Activated CD4-positive, alpha-beta T cell treated with anti-CD3 and anti-CD28 coated beads, Interleukin-2, amount 50 U/mL, for 1 hour (primary cell): ENCODE data around the gene AURKAIP1.

Source experiments
- DNase-seq: peaks from one replicate; pipeline ENCODE4 v3.0.0-alpha.2; 2020

Gene AURKAIP1

DNA sequence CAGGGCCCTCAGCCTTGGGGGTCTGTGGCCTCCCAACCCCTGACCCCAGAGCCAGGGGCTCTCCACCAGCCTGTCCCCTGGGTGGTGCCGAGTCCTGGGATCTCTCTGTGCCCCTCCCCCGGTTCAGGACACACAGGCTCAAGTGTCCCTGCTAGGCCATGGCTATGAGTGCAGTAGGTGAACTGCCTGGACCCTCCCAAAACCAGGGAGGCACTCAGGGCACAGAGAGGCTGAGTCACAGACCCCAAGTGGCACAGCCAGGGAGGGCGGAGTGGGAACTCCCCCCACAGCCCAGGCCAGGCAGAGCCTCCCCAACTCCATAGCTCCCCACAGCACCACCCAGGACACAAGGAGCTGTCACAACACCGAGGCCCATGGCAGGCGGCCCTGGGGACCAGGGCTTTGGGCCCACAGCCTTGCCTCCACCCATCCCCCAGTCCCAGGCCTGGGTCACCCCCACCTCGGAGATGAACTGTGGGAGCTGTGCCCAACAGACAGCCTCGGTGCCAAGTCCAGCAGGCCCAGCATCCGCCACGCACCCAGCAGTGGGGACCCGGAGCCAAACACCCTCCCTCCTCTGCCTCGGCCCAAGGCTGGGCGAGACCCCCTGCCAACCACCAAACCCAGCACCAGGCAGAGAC is 29.0 kb downstream of the AURKAIP1 start:
- DNase-seq = no peak

GRCh38 chr1:1345384-1345783 is 29.6 kb downstream of the AURKAIP1 start:
- DNase-seq = no peak

DNA sequence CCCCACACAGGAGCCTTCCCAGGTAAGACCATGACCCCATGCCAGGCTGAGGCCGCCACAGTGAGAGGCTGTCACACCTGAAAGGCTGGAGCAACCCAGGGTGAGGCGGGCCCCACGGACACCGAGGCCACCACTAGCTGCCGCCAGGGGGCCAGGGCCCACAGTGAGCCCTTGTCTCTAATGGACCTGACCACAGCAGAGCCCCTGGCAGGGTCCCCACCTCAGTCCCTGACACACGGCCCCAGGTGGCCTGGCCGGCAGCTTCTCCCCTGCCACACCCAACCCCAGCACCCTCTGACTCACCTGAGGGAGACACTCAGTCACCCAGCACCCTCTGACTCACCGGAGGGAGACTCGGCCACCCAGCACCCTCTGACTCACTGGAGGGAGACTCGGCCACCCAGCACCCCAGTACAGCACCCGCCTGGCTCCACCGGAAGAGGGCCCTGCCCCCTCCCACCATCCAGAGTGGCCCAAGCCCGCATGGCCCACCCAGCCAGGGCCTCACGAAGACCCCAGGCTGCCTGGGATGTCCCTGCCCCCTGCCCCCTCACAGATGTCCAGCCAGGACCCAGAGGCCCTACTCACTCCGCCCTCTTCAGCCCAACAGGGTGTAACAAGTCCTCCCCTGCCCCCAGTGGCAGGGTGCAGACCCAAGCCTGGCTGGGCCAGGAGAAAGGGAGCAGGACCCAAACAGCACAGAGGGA is 30.2 kb downstream of the AURKAIP1 start:
- DNase-seq = no peak

DNA sequence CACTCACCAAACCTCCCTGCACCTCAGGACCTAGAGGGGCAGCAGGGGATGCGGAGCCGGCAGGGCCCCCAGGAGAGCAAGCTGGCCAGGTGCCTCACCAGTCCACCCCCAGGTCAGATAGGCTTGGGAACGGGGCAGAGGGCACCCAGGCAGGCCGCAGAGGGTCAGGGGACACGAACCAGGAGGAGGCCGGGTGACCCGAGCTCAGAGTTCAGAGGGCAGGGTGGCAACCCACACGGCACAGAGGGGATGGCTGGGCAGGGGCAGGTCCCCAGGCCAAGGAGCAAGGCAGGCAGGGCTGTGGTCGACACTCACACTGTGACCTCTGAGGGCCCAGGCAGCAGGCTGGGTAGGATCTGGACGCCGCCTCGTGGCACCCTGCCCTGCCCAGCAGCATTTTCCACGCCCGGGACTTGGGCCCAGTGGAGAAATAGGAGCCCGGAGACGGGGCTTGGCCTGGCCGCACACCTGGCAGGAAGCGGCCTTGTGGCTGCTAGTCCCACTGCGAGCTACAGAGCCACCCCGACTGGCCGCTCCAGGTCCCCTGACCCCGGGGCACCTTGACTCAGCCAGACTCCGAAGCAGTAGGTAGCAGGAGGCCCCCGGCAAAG is 31.1 kb downstream of the AURKAIP1 start:
- DNase-seq = no peak

DNA sequence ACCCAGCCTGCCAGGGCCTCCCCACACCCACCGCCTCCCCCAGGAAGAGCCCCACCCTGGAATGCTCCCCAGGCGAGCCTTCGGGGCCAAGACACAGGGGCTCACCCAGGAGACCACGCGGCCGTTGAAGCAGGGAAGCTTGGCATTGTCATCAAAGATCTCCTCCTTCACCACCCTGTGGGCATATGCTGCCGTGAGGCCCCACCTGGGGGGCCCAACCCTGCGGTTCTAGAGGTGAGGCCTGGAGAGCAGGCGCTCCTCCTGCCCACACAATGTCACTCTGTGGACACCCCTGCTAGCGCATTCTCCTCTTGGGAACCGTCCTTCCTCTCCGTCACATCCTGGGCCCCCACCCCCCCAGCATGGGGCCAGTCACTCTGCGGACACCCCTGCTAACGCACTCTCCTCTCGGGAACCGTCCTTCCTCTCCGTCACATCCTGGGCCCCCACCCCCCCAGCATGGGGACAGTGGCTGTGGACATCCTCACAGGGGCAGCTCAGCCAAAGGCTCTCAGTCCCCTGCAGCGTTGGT is 32.4 kb downstream of the AURKAIP1 start:
- no peak for DNase-seq

- no peak for DNase-seq
Measured at GRCh38 chr1:1342061-1342562, 32.9 kb downstream of the AURKAIP1 start.

DNA sequence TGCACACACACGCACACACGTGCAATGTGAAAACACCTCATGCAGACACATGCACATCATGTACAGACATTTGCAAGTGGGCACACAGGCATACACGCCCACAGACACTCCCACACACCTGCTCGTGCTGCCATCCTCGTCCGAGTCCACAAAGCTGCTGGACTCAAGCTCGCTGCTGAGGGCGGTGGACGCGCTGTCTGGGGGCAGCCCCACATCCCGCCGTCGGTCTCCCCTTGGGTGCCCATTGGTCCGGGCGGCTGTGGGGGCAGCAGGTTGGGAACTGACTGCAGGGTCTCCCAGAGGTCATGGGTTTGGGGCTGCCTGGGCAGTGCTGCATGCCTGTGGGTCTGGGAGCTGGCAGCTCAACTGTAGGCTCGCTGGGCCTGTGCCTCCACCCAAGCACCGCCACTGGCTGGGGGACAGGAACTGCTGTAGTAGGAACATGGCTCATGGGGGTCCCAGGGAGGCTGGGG is 33.4 kb downstream of the AURKAIP1 start:
- no peak for DNase-seq

DNA sequence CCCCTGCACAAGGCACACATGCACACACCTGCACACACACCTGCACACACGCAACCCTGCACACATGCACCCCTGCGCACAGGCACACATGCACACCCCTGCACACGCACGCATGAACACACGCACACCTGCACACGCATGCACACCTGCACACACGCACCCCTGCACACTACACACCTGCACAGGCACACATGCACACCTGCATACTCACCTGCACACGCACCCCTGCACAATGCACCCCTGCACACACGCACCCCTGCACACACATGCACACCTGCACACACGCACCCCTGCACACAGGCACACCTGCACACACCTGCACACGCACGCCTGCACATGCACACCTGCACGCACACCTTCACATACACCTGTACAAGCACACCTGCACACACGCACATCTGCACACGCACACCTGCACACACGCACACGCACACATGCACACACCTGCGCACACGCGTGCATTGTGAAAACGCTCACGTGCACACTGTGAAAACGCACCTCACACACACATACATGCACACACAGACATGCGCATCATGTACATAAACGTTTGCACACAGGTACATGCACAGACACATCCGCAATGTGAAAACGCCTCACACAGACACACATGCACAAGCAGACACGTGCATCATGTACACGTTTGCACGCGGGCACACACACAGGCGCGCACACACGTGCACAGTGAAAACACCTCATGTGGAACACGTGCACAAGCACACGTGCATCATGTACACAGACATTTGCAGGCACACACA is 34.0 kb downstream of the AURKAIP1 start:
- DNase-seq = no peak

- no peak for DNase-seq
Measured at GRCh38 chr1:1340185-1340584, 34.8 kb downstream of the AURKAIP1 start.

- DNase-seq = no peak
Measured at GRCh38 chr1:1338278-1338677, 36.7 kb downstream of the AURKAIP1 start.

GRCh38 chr1:1337793-1338147 is 37.2 kb downstream of the AURKAIP1 start:
- DNase-seq = peak; percentile 37

- DNase-seq = no peak
Measured at GRCh38 chr1:1336931-1337792, 37.8 kb downstream of the AURKAIP1 start.

DNA sequence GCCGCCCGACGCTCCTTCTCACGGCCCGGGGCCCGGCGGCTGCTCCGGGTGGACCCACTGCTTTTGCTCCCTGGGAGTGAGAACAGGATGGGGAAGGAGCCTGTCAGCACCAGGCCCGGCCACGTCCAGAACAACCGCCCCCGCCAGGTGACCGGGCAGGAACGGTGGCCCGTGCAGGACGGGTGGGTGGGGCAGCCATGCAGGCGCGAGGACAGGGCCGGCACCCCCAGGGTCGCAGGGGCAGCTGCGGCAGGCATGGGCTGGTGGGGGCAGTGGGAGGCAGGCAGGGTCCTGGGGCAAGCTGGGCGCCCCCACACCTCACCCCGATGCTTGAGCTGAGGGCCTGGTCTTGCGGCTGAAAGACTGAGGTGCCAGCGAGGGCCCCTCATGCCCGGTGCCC is 38.6 kb downstream of the AURKAIP1 start:
- DNase-seq = no peak

- no peak for DNase-seq
Measured at GRCh38 chr1:1335792-1336248, 39.2 kb downstream of the AURKAIP1 start.

- no peak for DNase-seq
Measured at GRCh38 chr1:1335283-1335682, 39.7 kb downstream of the AURKAIP1 start.

- no peak for DNase-seq
Measured at GRCh38 chr1:1334835-1335234, 40.2 kb downstream of the AURKAIP1 start.

DNA sequence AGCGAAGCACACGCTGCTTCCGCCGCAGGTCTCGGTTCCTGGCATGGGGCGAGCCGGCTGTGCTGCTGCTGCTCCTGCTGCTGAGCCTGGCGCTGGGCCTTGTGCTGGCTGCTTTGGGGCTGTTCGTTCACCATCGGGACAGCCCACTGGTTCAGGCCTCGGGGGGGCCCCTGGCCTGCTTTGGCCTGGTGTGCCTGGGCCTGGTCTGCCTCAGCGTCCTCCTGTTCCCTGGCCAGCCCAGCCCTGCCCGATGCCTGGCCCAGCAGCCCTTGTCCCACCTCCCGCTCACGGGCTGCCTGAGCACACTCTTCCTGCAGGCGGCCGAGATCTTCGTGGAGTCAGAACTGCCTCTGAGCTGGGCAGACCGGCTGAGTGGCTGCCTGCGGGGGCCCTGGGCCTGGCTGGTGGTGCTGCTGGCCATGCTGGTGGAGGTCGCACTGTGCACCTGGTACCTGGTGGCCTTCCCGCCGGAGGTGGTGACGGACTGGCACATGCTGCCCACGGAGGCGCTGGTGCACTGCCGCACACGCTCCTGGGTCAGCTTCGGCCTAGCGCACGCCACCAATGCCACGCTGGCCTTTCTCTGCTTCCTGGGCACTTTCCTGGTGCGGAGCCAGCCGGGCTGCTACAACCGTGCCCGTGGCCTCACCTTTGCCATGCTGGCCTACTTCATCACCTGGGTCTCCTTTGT is 41.3 kb downstream of the AURKAIP1 start:
- DNase-seq = no peak

DNA sequence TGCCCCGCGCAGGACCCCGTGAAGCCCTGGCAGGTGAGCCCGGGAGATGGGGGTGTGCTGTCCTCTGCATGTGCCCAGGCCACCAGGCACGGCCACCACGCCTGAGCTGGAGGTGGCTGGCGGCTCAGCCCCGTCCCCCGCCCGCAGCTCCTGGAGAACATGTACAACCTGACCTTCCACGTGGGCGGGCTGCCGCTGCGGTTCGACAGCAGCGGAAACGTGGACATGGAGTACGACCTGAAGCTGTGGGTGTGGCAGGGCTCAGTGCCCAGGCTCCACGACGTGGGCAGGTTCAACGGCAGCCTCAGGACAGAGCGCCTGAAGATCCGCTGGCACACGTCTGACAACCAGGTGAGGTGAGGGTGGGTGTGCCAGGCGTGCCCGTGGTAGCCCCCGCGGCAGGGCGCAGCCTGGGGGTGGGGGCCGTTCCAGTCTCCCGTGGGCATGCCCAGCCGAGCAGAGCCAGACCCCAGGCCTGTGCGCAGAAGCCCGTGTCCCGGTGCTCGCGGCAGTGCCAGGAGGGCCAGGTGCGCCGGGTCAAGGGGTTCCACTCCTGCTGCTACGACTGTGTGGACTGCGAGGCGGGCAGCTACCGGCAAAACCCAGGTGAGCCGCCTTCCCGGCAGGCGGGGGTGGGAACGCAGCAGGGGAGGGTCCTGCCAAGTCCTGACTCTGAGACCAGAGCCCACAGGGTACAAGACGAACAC is 42.1 kb downstream of the AURKAIP1 start:
- DNase-seq = no peak

GRCh38 chr1:1332031-1332755 is 42.8 kb downstream of the AURKAIP1 start:
- DNase-seq = no peak
